Keratinocyte (primary cell): ENCODE results near the gene LENG1. TPM values are rescaled to one million over a fixed set of nuclear protein-coding genes. Genes with fewer than 3 reads are reported as not detected.

Experiments
- DNase-seq: peaks from one replicate; pipeline ENCODE4 v3.0.0-alpha.2; 2011; ENCODE audit warnings: low read depth, missing footprints, low spot score
- FAIRE-seq: peaks from 2 replicates; lab custom pipeline; 2011; peaks lifted over from hg19 to GRCh38; lab: Jason Lieb, UNC
- H2AFZ ChIP-seq: 2 replicates; pipeline ENCODE4 v1.6.0; 2012; ENCODE audit warnings: low read length, control low read depth, inconsistent platforms; ENCODE audit not compliant: control insufficient read depth
- H3K27ac ChIP-seq: 2 replicates; pipeline ENCODE4 v1.5.1; 2011; ENCODE audit warnings: low read length; ENCODE audit not compliant: control insufficient read depth, insufficient read depth
- H3K27me3 ChIP-seq: 3 replicates; pipeline ENCODE4 v1.6.0; 2011; ENCODE audit warnings: low read length; ENCODE audit not compliant: control insufficient read depth, insufficient read depth; ENCODE audit errors: extremely low read depth
- H3K36me3 ChIP-seq, 2 experiments: 2 replicates in 1 of 2; 3 replicates in 1 of 2; pipeline ENCODE4 v1.5.1; 2011; ENCODE audit warnings: low read length in 2 of 2, mild to moderate bottlenecking in 1 of 2; ENCODE audit not compliant: control insufficient read depth in 2 of 2, insufficient read depth in 2 of 2; ENCODE audit errors: extremely low read depth in 1 of 2
- H3K4me1 ChIP-seq: 3 replicates; pipeline ENCODE4 v1.5.1; 2011; ENCODE audit warnings: low read length; ENCODE audit not compliant: control insufficient read depth, insufficient read depth; ENCODE audit errors: extremely low read depth
- H3K4me2 ChIP-seq: 3 replicates; pipeline ENCODE4 v1.6.0; 2011; ENCODE audit warnings: low read depth, low read length; ENCODE audit not compliant: control insufficient read depth, insufficient read depth; ENCODE audit errors: extremely low read depth
- H3K4me3 ChIP-seq, 3 experiments: fragments of 200-600 bp in 1 of 3; sonication (generic) in 1 of 3; 2 replicates in 2 of 3; 3 replicates in 1 of 3; pipeline ENCODE4 v1.5.1; 2011 to 2016; ENCODE audit warnings: low read length in 3 of 3, mild to moderate bottlenecking in 3 of 3, control low read depth in 2 of 3, inconsistent platforms in 1 of 3, low read depth in 1 of 3, mixed read lengths in 1 of 3, mixed run types in 1 of 3, moderate library complexity in 1 of 3; ENCODE audit not compliant: control insufficient read depth in 2 of 3, insufficient read depth in 2 of 3; ENCODE audit errors: extremely low read depth in 1 of 3
- H3K79me2 ChIP-seq: 2 replicates; pipeline ENCODE4 v1.6.0; 2012; ENCODE audit warnings: low read length; ENCODE audit not compliant: control insufficient read depth, insufficient read depth
- H3K9ac ChIP-seq: 3 replicates; pipeline ENCODE4 v1.6.0; 2011; ENCODE audit warnings: low read length; ENCODE audit not compliant: control insufficient read depth, insufficient read depth; ENCODE audit errors: extremely low read depth
- H3K9me1 ChIP-seq: 3 replicates; pipeline ENCODE4 v1.6.0; 2011; ENCODE audit warnings: low read length; ENCODE audit not compliant: control insufficient read depth, insufficient read depth; ENCODE audit errors: extremely low read depth
- H3K9me3 ChIP-seq: 2 replicates; pipeline ENCODE4 v1.5.1; 2012; ENCODE audit warnings: low read depth, low read length; ENCODE audit not compliant: control insufficient read depth
- H4K20me1 ChIP-seq: 3 replicates; pipeline ENCODE4 v1.6.0; 2011; ENCODE audit warnings: low read length; ENCODE audit not compliant: control insufficient read depth, insufficient read depth; ENCODE audit errors: extremely low read depth
- EZH2 ChIP-seq: IDR thresholded peaks from one replicate; pipeline ENCODE4 v1.6.1; 2012; ENCODE audit warnings: inconsistent platforms, mild to moderate bottlenecking, low read length, moderate library complexity
- dilution Hi-C: fragments of 300-500 bp; cut with MboI; formaldehyde crosslinking; loops from one replicate; pipeline ENCODE4 v1.7.0; 2020; ENCODE audit warnings: low sequenced_read_pairs; ENCODE audit not compliant: extremely low pct_ligation_motif_present
- polyA minus RNA-seq, 3 experiments: library from RNA; depleted of rRNA, polyadenylated mRNA; stranded (reverse); fragments of >200 nt; gene quantifications; 1 replicate in 1 of 3; 2 replicates in 1 of 3; 3 replicates in 1 of 3; pipeline ENCODE4 v1.2.3, GENCODE V29; 2011
- polyA plus RNA-seq, 5 experiments: library from polyadenylated mRNA; depleted of rRNA in 3 of 5; stranded (reverse) in 3 of 5; stranded (forward) in 1 of 5; unstranded in 1 of 5; fragments of >200 nt; gene quantifications; 1 replicate in 1 of 5; 2 replicates in 3 of 5; 3 replicates in 1 of 5; pipeline versions ENCODE4 v1.2.1 to v1.2.3, GENCODE V29; 2011 to 2012; ENCODE audit warnings: missing spikeins in 2 of 5, low read depth in 1 of 5, low replicate concordance in 1 of 5
- TF ChIP-seq, protein P1 (sequence below), 3 experiments: IDR thresholded peaks in 1 of 3; conservative IDR thresholded peaks in 1 of 3; optimal IDR thresholded peaks in 1 of 3; 2 replicates in 2 of 3; 3 replicates in 1 of 3; pipeline versions ENCODE3 to v1.5.1; 2011; ENCODE audit warnings: low read length in 3 of 3, mild to moderate bottlenecking in 3 of 3, moderate library complexity in 2 of 3, control low read depth in 1 of 3, inconsistent platforms in 1 of 3; ENCODE audit not compliant: insufficient read depth in 2 of 3; ENCODE audit errors: extremely low read depth in 1 of 3

LENG1 gene
- polyA plus RNA-seq: 2.0 to 4.0 TPM (median 3.4 TPM) in 3 replicates
- 5.4 TPM for polyA plus RNA-seq (2011; ENCODE audit: low read depth)
- polyA plus RNA-seq (2011; cell fraction: cytosol; rRNA removed): 1.5 and 3.5 TPM in 2 replicates
- polyA plus RNA-seq (2011; cell fraction: nucleus; rRNA removed): 2.4 and 2.6 TPM in 2 replicates
- 4.3 and 7.3 TPM in 2 replicates for polyA plus RNA-seq (2012; ENCODE audit: low replicate concordance)
- 0.16 TPM in 1 of 3 replicates, not detected in the others for polyA minus RNA-seq
- 1.3 TPM for polyA minus RNA-seq (2011; cell fraction: cytosol; rRNA and poly(A)+ RNA removed)
- 0.32 and 0.62 TPM in 2 replicates for polyA minus RNA-seq (2011; cell fraction: nucleus; rRNA and poly(A)+ RNA removed)

GRCh38 chr19:54159352-54160181 is at the start of gene LENG1:
Gene LENG1, minus strand, starts transcription at chr19:54159721. Its CDS starts 26 bp downstream, at chr19:54159695.
- peaks cover 24% of the 10 kb centered on the region for H3K4me1 ChIP-seq

DNA sequence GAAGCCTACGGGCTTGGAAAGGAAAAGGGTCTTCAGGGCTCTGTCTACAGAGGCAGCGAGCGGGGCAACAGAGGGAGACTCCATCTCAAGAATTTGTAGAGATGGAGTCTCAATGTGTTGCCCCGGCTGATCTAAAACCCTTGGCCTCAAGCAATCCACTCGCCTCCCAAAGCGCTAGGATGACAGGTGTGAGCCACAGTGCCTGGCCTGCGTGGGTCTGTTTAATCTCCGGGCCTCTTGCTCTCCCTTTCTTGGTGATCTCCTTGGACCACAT is 49.2 kb upstream of the LENG1 start:
- dilution Hi-C loops: no loop called here
- H3K4me2 ChIP-seq: no peak overlapping the region
- H2AFZ ChIP-seq: no peak overlapping the region
- TF ChIP-seq, protein P1, sequence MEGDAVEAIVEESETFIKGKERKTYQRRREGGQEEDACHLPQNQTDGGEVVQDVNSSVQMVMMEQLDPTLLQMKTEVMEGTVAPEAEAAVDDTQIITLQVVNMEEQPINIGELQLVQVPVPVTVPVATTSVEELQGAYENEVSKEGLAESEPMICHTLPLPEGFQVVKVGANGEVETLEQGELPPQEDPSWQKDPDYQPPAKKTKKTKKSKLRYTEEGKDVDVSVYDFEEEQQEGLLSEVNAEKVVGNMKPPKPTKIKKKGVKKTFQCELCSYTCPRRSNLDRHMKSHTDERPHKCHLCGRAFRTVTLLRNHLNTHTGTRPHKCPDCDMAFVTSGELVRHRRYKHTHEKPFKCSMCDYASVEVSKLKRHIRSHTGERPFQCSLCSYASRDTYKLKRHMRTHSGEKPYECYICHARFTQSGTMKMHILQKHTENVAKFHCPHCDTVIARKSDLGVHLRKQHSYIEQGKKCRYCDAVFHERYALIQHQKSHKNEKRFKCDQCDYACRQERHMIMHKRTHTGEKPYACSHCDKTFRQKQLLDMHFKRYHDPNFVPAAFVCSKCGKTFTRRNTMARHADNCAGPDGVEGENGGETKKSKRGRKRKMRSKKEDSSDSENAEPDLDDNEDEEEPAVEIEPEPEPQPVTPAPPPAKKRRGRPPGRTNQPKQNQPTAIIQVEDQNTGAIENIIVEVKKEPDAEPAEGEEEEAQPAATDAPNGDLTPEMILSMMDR (optimal IDR thresholded peaks at IDR 0.05 in 1 of 3, IDR thresholded peaks at IDR 0.05 in 1 of 3, conservative IDR thresholded peaks at IDR 0.05 in 1 of 3; ENCODE audit: extremely low read depth in 1 of 3, insufficient read depth in 2 of 3, low read length in 3 of 3): no peak
- TF ChIP-seq EZH2: no peak
- H3K27ac ChIP-seq: no peak overlapping the region
- DNase-seq: no peak
- H3K9me1 ChIP-seq: peaks cover 2% of the 10 kb centered on the region
- no peak overlapping the region for H3K4me3 ChIP-seq
- peaks cover under 1% of the 10 kb centered on the region for H3K4me1 ChIP-seq
- H3K36me3 ChIP-seq: peaks cover 33 to 38% of the 10 kb centered on the region in 2 experiments
- H3K27me3 ChIP-seq: no peaks in the 10 kb centered on the region
- no peak for FAIRE-seq
- no peaks in the 10 kb centered on the region for H3K9me3 ChIP-seq
- peaks cover 32% of the 10 kb centered on the region for H3K79me2 ChIP-seq
- peaks cover 45% of the 10 kb centered on the region for H4K20me1 ChIP-seq
- H3K9ac ChIP-seq: no peak overlapping the region

More at GRCh38 chr19:54159352-54160181, at the start of gene LENG1:
- Histone ChIP-seq H3K36me3 (peaks cover 14 to 15% of the 10 kb centered on the region in 2 experiments), H3K27me3 (no peaks in the 10 kb centered on the region), H3K9me1 (no peaks in the 10 kb centered on the region), H2AFZ (peak within 1 kb of the TSS; percentile 89), H3K4me2 (peak within 1 kb of the TSS; percentile 98), H3K4me3 (peak within 1 kb of the TSS; percentile 57 to 95 (median 91)), H3K9me3 (no peaks in the 10 kb centered on the region), H3K27ac (peak within 1 kb of the TSS; percentile 90), H3K9ac (peak within 1 kb of the TSS; percentile 92), H4K20me1 (peaks cover 5% of the 10 kb centered on the region), H3K79me2 (peaks cover 7% of the 10 kb centered on the region)
- TF ChIP-seq, protein P1 (optimal IDR thresholded peaks at IDR 0.05 in 1 of 3, IDR thresholded peaks at IDR 0.05 in 1 of 3, conservative IDR thresholded peaks at IDR 0.05 in 1 of 3; ENCODE audit: extremely low read depth in 1 of 3, insufficient read depth in 2 of 3, low read length in 3 of 3): peak in 2 of 3 experiments; percentile 25 to 33
- TF ChIP-seq EZH2: no peak
- dilution Hi-C loops: no loop called here
- peak; percentile 100 for DNase-seq
- peak; percentile 96 for FAIRE-seq
